GM18505 (cell line): ENCODE data around the gene PLEKHF1.
A peak's percentile ranks its signal among the peaks of the same experiment; 100 is the strongest.
"Not testable (repeated sequence)": the region's sequence is repeated elsewhere in the genome, so short reads cannot be mapped to it uniquely, and the experiment has no call there.

Source experiments
- ATAC-seq: cut with Tn5 transposase; IDR thresholded peaks from one replicate; pipeline ENCODE4 v1.9.1; 2021; ENCODE audit not compliant: unreplicated experiment
- POLR2A ChIP-seq: IDR thresholded peaks from 4 replicates; pipeline ENCODE4 v1.6.1; 2011; ENCODE audit warnings: borderline replicate concordance; ENCODE audit not compliant: insufficient read depth, insufficient read length; ENCODE audit errors: extremely low read depth

Gene PLEKHF1

DNA sequence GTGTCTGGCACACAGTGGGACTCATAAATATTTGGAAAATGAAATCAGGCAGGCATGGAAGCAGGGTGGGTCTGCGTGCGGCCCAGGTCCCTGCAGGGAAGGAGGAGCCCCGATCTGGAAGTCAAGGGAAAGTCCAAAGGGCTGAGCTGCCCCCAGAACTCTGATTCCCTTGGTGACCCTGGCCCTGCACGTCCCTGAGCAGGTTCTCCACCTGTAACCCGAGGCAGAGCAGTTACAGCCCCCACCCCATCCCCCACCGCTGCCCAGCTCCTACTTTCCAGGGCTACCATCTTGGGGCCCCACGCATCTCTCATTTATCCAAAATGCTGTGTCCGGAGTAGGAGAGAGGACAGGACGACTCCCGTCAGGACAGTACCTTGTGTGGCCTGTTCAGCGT lies 2.1 kb downstream of the PLEKHF1 start:
- no peak for TF ChIP-seq POLR2A
- no peak for ATAC-seq

DNA sequence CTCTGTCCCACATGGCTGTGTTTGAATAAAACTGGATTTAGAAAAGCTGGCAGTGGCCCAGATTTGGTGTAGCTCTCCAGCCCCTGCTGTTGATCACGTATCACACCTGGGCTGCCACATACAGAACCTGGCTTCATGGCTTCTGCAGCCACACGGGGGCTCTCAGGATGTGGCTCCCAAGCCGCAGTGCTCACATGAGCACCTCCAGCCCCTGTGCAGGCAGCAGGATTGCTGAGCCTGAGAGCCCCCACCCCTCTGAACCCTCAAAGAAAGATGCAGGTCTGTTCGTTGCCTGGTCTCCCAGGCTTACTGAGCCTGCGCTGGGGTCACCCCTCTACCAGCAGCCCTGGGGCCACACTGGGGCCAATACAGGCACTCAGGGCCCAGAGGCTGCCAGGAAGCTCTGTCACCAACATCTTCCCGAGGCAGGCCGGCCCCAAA lies 2.7 kb downstream of the PLEKHF1 start:
- ATAC-seq, result no peak
- TF ChIP-seq POLR2A, result no peak

DNA sequence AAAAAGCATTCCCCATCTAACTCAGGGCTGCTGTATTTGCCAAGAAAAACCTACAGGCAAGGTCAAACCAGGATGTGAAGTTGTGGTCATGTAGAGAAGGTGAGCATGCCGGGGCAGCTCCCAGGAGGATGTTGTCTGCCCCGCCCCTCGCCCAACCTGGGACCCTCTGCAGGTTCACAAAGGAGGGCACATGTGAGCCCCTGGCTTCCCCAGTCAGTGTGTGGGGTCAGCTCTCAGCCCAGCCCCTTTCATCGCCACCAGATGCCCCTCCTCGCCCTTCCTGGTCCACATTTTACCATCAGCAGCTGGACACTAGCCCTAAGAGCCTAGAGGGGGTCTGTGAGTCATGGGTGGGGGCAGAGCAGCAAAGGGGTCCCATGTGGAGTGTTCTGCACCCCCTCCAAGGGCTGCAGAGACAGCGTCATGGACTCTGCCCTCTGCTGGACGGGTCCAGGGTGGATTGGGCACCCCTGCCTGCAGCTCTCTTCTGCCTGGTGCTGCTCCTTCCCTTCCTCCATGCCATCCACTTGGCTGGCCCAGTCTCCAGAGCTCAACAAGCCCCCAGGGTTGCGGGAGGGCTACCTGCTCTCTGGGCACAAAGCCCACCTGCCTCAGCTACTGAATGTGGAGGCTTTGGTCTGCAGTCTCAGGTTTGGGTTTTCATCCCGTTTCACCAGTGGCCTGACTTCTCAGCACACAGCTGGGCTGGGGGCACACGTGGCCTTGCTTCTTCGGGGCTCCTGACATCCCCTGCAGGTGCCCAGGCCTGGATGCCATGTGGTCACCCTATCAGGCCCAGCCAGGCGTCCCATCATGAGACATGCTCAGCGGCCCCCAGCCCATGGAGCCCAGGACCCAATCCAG lies 3.7 kb downstream of the PLEKHF1 start:
- no peak for ATAC-seq
- TF ChIP-seq POLR2A, result no peak

DNA sequence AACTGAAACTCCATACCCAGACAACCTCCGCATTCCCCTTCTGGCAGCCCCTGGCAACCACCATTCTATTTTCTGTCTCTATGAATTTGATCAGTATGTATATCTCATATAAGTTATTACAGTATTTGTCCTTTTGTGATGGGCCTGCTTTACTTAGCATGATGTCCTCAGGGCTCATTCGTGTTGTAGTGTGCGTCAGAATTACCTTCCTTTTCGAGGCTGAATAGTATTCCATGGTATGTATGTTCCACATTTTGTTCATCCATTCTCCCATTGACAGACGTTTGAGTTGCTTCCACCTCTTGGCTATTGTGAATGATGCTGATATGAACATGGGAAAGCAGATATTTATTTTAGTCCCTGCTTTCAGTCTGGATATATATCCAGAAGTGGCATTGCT lies 5.0 kb downstream of the PLEKHF1 start:
- no peak for ATAC-seq

DNA sequence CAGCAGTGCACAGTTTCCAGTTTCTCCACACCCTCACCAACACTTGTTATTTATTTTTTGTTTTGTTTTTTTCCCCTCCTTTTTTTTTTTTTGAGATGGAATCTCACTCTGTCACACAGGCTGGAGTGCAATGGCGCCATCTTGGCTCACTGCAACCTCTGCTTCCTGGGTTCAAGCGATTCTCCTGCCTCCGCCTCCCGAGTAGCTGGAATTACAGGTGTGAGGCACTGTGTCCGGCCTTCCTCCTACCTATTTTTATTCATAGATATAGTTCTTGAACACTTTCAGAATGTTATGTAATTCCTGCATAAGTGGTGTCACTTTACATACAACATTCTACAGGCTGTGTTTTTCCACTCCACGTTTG lies 5.7 kb downstream of the PLEKHF1 start:
- not testable (repeated sequence) for ATAC-seq

More for the DNA sequence above, 5.0 kb downstream of the PLEKHF1 start:
- TF ChIP-seq POLR2A, result no peak

DNA sequence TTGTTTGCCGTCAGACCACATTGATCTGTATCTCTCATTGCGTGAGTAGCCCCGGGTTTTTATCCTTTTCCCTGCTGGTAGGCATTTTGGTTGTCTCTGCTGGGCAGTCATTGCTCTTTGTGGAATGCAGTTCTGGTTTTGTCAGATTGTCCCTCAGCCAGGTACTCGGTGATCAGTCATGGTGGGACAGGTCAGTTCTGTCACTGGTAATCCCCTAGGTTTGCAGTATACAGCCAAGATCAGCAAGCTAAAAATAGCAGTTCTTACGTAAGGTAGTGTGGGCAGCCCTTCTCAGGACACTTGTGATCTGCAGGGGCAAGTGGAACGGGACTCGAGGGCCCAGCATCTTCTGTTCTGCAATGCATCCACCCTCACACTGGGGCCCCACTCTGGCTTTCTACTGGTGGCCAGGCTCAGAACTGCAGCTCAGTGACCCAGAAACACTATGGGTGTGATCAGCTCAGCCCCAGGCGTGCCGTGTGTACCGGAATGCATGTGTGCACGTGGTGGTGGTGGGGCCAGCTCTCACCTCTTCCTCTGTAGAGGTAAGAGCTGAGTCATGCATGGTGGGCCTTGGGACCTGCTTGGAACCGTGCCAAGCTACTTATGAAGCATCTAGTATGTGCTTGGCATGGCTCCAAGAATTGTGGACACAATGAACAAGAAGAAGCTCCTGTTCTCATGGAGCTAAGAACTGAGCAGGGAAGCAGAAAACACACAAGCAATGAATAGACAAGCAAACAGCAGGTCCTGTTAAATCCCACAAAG lies 6.3 kb downstream of the PLEKHF1 start:
- ATAC-seq, result peak; percentile 68
- no peak for TF ChIP-seq POLR2A

DNA sequence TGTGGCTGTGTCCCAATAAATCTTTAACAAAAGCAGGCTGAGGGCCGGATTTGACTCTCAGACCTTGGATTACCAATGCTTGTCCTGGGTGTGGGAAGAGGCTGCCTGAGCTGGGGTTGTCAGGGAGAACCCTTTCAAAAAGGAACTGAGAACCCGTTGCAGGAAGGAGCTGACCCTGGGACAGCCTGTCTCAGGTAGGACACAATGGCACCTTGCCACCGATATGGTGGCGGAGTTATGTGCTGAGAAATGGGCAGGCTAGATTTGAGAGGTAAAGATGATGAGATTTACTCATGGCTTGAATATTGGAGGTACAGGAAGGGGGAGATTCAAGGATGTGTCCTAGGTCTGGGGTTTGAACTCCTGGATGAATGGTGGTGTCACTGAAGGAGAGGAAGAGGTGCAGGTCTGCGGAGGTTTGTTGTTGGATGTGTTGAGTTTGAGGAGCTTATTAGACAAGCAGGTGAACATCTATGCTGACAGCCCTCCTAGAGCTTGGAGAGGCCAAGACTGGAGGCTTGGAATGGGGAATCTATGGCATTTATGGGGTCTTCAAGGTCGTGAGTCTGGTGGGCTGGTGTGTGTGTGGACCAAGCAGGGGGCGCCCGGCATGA lies 7.2 kb downstream of the PLEKHF1 start:
- TF ChIP-seq POLR2A, result no peak
- ATAC-seq, result no peak

DNA sequence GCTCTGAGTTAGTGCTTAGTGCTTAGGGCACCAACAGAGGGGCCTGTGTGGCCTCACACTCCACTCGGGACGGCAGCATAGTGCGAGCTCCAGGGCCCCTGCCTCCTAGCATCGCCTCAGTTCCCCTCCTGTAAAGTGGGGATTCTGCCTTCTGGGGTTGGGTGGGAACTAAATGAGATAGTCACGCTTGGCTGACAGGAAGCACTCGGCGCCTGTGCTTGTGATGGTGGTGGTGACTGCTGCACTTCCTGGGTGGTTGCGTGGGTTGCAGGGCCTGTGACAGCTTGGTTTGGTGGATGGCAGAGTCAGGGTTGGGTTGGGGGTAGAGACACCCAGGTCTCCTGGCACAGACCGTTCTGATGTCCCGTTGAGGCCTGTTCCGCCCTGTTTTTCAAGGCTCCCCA lies 7.7 kb downstream of the PLEKHF1 start:
- TF ChIP-seq POLR2A, result peak; percentile 48
- peak; percentile 34 for ATAC-seq

DNA sequence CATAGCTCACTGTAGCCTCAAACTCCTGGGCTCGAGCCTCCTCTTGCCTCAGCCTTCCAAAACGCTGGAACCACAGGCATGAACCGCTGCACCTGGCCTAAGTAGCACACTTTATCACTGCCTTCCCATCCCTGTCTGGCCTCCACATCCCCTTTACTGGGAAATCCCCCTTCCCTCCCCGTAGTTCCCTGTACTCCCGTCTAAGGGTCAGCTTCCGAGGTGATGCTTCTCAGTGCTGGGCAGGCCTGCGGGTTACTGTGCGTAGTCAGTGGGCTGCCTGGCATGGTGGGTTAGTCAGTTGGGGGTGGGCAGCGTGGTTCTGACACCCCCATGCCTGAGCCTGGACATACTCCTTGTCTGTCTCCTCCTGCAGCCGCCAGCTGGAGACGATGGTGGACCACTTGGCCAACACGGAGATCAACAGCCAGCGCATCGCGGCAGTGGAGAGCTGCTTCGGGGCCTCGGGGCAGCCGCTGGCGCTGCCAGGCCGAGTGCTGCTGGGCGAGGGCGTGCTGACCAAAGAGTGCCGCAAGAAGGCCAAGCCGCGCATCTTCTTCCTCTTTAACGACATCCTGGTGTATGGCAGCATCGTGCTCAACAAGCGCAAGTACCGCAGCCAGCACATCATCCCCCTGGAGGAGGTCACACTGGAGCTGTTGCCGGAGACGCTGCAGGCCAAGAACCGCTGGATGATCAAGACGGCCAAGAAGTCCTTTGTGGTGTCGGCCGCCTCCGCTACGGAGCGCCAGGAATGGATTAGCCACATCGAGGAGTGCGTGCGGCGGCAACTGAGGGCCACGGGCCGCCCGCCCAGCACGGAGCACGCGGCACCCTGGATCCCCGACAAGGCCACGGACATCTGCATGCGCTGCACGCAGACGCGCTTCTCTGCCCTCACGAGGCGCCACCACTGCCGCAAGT lies 8.4 kb downstream of the PLEKHF1 start:
- TF ChIP-seq POLR2A, result no peak
- ATAC-seq, result no peak

DNA sequence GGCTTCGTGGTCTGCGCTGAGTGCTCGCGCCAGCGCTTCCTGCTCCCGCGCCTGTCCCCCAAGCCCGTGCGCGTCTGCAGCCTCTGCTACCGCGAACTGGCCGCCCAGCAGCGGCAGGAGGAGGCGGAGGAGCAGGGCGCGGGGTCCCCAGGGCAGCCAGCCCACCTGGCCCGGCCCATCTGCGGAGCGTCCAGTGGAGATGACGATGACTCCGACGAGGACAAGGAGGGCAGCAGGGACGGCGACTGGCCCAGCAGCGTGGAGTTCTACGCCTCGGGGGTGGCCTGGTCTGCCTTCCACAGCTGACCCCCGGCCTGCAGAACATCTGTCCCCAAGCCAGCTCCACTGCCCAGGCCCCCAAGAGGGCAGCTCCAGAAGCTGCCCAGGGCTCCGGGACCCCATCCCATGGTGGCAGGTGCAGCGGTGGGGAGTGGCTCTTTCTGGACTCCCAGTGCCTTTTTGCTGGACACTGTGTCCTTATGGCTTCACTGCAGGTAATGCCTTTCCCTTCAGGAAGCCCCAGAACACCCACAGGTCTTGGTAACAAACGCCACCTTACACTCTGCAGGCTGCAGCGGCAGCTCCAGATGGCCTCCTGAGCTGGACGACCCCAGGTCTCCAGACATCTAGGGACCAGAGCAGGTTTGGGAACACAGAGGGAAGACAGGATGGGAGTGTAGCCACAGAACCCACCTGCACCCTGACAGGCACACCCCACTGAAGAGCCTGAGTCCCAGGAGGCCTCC lies 9.3 kb downstream of the PLEKHF1 start:
- no peak for TF ChIP-seq POLR2A
- ATAC-seq, result no peak

DNA sequence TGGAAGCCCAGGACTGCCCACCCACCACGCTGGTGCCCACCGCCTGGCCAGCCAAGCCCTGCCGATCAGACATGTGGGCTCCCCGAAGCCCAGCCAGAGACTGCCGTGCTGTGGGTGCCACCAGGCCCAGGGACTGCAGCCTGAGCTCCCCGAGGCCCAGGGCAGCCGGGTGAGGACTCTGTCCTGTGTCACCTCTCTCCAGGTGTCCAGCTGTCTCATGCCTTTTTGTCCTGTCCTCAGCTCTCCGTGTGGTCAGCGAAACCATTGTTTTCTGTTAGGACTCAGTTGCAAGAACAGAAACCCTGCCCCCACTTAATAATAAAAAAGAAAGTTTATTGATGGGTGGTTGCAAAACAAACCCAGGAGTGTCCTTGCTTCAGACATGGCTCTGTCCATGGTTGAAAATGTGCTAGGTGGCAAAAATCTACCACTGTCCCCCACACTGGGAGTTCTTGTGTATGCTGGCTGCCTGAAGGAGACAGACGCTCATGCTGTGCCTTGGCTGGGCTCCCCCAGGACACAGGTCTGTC lies 9.9 kb downstream of the PLEKHF1 start:
- TF ChIP-seq POLR2A, result no peak
- no peak for ATAC-seq

DNA sequence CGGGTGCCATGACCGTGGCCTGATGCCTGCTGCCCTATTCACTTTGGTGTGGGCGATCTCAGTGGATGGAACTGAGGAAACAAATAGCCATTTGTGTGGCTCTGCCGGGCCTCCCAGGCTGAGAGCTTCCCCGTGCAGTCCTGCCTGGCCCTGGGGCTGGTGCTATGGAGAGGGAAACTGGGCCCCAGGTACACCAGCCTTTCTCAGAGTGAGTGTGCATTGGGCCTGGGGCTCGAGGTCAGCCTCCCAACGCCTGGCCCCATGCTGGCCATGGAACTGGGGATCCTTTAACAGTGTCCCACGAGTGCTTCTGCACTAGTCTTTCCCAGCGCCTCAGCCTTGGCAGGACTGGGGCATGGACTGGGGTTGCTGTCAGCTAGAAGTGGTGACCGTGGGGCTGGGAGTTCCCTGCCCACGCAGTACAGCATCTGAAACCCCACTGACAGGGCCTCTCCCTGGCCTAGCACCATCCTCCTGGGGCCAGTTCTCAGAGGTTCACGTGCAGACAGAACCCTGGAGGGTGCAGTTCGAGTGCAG lies 10.5 kb downstream of the PLEKHF1 start:
- ATAC-seq, result no peak

More for the DNA sequence above, 10.5 kb downstream of the PLEKHF1 start:
- no peak for TF ChIP-seq POLR2A
